GM19438 (cell line): ENCODE data around the gene RELB.
A peak's percentile ranks its signal among the peaks of the same experiment; 100 is the strongest.

ENCODE experiments used
- ATAC-seq: cut with Tn5 transposase; IDR thresholded peaks from one replicate; pipeline ENCODE4 v1.9.1; 2021; ENCODE audit warnings: low read depth; ENCODE audit not compliant: unreplicated experiment

The RELB gene

DNA sequence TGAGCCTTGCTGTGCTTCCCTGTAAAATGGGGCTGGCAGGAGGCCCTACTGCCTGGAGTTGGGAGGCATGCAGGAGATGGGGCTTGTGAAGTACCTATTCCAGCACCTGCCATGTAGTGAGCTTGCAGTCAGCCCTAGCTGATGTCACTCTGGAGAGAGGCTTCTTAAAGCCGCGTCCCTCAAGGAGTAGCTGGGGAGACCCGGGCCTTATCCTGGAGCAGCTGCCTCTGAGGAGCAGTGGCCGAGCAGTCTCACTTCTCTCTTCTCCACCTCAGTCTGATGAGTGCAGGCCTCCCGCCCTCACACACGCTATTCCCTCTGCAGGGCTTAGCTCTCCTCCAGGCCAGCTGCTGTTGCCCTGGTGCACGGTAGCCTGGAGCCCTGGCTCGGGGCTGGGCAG is 55.6 kb downstream of the RELB start:
- ATAC-seq = no peak

DNA sequence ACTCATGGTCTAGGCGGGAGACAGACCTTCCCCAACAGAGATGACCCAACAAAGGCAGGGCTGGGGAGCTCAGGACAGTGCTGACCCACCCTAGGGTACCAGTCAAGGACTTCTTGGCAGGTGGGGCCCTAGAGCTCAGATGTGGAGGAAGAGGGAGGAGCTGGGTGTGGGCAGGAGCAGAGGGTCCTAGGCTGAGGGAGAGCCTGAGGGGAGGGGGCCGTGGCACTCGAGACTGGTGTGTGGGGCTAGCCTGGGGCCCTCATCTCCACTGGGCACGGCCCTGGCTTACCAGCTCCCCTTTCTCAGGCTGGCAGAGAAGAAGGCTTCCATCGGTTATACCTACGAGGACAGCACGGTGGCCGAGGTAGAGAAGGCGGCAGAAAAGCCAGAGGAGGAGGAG is 56.2 kb downstream of the RELB start:
- no peak for ATAC-seq

DNA sequence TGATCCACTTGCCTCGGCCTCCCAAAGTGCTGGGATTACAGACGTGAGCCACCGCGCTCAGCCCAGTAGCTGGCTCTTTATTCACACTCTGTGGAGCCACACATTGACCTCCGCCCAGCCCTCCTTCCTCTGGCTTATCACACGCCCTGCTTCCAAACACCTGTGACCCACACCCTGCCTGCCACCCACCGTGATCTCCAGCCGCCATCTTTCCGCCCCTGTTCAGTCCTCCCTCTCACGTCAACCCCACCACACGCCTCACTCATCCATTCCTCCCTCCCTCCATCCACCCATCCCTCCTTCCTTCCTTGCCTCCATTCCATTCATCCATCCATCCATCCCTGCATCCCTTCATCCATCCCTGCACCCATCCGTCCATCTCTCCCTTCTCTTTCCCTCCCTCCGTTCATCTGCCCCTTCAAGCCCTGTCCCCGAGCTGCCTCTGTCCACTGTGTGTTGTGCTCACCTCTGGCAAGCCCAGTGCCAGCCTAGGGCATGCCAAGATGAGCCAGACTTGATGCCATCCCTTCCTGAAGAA is 57.4 kb downstream of the RELB start:
- no peak for ATAC-seq

DNA sequence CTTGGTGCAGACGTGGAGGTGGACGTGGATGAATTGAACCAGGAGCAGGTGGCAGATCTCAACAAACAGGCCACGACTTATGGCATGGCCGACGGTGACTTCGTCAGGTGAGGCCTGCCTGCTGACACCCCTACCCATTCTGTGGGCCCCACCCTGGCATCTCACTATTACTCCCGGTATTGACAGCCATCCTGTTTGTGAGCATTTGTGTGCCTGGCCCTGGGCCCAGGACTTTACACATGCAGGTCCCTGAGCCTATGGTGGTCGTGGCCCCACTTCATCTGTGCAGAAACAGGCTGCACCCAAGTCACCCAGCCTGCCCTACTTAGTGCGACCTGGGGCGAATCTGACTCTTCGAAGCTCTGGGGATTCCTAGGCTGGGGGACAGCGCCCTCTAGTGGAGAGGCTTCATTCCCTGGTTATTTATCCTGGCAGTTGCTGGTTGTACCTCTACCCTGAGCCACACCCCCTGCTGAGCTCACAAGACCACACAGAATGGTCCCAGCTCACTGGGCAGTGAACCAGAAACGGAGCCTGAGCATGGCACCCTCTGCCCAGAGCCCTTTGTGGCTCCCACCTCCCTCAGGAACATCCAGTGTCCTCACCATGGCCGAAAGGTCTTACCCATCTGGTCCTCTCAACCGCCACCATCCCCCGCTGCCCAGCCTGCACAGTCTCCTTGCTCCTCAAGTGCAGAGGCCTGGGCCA is 58.1 kb downstream of the RELB start:
- no peak for ATAC-seq

DNA sequence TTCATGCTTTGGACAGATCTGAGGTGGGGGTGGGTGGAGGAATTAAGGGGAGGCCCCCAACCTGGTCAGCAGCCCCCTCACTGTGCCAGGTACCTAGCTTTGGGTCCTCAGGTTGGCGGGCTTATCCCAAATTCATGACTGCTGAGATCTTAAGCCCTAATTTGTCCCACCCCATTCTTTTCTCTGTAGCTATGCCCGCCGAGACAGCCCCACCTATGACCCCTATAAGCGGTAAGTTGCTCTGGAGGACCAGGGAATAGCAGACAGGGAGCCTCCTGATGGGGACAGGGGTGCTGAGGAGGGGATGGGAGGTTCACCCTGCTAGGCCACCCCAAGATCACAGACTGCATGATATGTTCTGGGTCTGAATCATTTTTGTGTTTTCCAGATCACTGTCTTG is 60.7 kb downstream of the RELB start:
- no peak for ATAC-seq

DNA sequence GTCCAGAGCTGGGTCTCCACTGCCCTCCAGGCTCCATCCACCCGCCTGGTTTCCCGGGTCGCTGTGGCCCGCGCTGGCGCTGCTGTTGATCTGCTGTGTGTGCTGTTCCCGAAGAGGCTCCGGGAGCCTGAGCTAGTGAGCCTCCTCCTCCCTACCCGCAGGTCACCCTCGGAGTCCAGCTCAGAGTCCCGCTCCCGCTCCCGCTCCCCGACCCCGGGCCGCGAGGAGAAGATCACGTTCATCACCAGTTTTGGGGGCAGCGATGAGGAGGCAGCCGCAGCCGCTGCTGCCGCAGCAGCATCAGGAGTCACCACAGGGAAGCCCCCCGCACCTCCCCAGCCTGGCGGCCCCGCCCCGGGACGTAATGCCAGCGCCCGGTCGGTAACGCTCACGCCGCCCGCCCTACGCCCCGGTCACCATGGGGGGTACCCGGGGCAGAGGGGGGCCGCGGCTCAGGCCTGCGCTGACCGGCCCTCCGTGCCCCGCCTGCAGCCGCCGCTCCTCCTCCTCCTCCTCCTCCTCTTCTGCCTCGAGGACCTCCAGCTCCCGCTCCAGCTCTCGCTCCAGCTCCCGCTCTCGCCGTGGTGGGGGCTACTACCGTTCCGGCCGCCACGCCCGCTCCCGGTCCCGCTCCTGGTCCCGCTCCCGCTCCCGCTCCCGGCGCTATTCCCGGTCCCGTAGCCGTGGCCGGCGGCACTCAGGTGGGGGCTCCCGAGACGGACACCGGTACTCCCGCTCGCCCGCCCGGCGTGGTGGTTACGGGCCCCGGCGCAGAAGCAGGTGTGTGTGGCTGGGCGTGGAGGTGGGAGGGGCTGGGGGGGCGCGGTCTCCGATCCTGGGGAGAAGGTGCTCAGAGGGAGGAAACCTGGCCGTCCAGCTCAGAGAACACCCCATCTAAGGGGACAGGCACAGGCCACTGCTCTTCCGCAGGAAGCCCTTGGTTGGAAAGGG is 62.9 kb downstream of the RELB start:
- ATAC-seq = no peak

DNA sequence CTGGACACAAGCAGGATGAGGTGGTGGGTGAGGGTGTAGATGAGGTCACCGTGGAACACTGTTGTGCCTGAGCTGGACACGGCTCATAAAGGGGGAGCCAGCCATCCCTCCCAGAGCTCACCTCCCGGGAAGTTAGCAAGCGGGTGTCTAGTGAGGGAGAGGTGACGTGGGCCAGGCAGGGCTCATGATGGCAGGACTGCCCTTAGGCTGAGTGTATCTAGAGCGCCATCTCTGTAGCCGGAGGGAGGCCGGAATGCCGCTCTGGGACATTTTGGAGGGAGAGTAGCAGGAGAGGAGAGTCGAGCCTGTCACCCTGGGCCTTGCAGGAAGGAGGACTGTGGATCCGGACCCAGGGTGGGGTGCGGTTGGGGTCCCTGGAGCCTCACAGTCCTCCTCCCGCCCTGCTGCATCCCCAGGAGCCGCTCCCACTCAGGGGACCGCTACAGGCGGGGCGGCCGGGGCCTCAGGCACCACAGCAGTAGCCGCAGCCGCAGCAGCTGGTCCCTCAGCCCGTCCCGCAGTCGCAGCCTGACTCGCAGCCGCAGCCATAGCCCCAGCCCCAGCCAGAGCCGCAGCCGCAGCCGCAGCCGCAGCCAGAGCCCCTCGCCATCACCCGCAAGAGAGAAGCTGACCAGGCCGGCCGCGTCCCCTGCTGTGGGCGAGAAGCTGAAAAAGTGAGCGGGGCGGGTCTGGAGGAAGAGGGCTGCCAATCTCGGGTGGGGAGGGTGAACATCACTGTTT is 65.8 kb downstream of the RELB start:
- no peak for ATAC-seq

DNA sequence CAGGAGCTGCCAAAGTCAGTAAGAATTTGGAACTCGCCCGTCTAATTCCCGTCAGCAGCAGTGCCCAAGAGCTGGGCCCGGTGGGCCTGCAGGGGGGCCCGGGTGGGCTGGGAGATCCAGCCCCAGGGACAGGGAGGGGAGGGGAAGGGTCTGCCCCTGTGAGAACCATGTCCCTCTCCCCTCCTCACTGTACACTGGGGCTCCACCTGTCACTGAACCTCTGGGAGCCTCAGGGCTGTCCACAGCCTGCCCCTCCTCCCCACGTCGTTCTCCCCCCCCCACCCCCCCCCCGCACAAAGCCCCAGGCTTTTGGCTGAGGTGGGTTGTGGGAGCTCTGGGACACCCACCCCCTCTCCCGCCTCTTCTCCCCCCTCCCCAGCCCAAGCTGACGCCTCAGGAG is 66.8 kb downstream of the RELB start:
- no peak for ATAC-seq

DNA sequence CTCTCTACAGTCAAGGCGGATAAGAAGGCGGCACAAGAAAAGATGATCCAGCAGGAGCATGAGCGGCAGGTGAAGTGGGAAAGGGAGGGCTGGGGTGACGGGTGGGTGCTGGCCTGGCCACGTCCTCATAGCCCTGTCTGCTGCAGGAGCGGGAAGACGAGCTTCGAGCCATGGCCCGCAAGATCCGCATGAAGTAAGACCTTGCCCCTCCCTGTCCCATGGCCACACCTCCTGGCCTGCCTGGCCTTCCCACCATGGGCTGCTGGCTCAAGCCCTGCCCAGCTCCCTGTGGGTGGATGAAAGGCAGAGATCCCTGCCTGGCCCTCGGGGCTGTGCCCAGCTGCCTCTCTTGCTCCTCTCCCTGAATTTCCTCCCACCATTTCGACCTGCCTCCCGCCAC is 67.8 kb downstream of the RELB start:
- no peak for ATAC-seq

DNA sequence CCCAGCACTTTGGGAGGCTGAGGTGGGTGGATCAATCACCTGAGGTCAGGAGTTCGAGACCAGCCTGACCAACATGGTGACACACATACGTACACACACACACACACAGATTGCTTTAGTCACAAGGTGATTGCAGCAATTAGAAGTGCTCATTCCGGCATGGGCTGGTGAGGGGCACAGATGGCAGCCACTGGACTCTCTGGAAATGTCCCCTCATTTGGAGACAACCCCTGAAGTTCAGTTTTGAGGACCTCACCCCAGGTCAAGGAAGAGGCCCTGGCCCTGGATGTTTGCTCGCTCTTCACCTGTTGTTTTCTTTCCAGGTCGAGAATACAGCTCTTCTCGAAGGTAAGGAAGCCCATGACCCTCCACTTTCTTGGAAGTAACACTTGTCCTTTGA is 69.0 kb downstream of the RELB start:
- ATAC-seq = no peak

DNA sequence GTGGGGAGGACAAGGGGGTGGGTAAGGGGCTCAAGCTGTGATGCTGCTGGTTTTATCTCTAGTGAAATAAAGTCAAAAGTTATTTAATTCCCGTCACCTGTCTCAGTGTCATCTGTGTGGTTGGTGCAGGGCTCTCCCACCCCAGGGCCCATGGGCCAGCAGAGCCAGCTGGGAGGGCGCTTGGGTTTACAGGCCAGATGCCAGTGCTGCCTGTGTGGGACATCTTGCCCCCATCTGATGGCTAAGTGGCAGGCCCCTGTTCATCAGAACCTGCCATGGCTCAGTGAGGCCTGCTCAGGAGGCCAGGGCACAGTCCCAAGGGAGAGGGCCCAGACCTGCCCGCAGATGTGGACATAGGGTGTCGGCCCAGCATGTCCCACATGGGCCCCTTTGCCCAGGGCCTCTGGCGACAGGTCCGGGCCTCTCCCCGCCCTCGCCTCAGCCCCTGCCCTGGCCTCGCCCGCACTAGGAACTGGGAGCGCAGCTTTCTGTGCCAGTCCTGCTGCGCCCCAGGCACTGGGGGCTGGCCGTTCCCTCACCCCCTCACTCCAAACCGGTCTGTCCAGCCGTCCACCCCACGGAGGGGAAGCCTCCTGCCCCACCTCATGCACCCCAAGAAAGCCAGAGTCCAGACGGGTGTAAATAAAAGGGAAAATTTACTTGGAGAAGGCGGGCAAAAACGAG is 69.7 kb downstream of the RELB start:
- no peak for ATAC-seq

DNA sequence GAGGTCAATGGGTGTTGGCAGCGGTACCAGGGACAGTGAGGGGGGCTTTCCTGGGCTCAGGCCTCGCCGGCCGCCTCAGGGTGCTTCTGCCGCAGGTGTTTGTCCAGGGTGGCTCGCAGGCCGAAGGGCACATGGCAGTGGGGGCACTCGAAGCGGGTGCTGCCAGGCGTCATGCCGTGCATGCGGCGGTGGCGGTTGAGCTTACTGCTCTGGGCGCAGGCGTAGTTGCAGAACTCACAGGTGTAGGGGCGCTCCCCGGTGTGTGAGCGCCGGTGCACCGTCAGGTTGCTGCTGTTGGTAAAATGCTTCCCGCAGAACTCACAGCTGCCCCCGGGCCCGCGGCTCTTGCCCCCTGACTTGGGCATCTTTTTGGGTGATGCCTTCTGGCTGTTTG is 70.3 kb downstream of the RELB start:
- ATAC-seq = no peak

DNA sequence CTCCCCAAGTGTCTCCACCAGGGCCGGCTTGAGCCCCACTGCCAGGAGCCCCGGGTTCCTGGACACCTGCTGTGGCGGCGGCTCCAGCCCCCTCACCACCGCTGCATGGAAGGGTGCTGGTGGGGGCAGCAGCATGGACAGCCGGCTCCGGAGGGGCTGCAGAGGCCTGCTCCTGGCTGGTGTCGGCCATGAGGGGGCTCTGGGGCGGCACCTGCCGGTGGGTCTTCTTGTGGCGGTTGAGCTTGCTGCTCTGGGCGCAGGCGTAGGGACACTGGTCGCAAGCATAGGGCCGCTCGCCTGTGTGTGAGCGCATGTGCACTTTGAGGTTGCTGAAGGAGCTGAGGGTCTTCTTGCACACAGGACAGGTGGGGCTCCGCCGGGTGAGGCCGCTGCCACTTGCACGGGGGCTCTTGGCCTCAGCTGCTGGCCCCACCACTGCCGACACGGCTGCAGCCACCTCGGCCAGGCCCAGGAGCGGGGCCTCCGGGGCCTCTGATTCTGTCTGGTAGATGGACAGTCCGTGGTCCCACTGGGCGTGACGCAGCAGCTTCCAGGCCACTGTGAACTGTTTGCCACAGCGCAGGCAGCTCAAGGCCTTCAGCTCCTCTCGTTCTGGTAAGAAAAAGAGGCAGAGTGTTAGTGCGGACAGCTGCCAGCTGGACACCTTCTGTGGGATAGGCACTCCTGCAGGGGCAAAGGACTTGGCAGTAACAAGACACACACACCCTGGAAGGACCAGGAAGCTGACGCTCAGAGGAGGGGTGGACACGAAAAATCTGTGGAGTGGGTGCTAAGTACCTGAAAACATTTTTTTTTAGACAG is 70.9 kb downstream of the RELB start:
- no peak for ATAC-seq

DNA sequence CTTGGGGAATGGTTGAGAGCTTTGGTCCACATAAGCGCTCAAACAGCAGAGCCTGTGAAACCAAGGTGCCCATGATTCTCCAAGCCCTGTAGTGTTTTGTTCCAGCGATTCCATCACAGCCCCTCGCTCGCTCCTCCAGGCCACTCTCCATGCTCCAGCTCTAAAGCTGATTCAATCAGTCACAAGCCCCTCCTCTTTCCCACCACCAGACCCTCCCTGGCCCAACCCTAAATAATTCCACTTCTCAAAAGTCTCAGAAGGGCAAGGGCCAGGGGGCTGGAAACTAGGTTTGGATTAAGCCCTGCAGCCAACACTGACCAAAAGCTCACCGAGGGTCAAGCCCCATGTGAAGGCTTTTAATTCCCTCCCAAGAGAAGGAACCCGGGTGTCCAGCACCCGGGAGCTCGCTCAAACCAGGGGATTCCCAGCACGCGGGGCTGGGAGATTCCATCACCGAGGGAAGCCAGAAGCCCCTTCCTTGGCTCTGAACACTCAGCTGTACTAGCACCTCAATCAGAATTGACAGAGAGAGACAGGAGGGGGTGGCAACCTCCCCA is 73.6 kb downstream of the RELB start:
- ATAC-seq = no peak

DNA sequence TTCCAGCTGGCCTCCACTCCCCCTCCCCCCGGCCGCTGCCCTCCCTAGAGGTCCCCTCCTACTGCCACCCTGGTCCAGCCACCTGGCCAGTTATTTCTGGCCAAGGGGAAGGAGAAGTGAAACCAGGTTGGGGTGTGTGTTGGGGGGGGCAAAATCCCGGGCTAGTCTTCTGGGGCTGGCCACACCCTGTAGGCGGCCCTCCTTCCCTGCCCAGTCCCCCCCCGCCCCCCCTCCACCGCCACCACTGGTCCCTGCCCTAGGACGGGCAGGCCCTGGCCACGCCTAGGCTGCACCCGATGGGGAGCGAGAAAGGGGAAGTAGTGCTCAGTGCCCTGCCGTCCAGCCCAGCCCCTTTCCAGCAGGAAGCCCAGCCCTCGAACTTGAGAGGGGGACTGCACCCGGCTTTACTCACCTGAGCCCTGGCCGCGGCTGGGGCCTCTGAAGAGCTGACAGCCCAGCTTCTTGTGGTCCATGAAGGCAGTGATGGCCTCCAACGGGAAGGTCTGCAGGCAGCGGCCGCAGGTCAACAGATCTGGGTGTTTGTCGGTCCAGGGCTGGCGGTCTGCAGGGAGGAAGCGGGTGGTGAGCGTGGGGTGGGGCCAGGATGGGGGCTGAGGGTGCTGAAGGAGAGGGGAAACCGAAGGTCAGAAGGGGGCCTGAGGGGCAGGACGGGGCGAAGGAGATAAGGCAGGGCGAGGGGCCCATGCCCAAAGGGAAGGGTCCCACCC is 74.2 kb downstream of the RELB start:
- peak; percentile 54 for ATAC-seq

DNA sequence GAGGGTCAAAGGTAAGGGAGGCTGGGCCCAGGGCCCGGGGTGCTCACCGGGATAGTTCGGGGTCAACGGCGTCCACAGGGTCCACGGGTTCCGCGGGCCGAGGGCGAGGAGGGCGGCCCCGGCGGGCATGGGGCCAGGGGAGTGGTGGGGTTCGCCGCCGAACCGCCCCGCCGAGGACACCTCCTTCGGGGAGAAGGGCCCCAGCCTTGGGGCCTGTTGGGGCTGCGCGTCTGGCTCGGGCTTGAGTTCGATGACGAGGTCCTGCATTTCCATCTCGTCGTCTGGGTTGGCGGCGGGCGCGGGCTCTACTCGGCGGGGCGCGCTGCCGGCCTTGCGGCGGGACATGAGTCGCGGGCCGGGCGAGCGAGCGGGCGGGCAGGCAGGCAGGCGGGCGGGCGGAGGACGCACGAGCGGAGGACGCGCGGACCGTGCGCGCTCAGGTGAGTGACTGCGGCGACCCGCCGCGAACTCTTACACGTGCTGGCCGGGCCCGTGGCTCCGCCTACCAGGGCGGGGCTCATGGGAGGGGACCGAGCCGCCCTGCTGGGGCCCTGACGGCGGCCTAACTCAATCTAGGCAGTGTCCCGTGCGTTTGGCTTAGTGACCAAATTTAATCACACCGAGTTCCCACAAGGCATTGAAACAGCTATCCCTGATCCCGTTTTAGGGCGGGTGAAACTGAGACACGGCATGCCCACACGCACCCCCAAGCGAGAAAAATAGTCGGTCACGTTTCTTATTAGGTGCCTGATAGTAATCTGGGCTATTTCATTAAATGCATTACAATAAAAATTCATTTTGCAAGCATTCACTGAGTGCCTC is 75.0 kb downstream of the RELB start, which contains the start of gene ZNF296:
Gene ZNF296 (minus strand): TSS at position 450 of the 822 bp plus-strand sequence. CDS start 105 bp downstream, at position 345.
- ATAC-seq = no peak

DNA sequence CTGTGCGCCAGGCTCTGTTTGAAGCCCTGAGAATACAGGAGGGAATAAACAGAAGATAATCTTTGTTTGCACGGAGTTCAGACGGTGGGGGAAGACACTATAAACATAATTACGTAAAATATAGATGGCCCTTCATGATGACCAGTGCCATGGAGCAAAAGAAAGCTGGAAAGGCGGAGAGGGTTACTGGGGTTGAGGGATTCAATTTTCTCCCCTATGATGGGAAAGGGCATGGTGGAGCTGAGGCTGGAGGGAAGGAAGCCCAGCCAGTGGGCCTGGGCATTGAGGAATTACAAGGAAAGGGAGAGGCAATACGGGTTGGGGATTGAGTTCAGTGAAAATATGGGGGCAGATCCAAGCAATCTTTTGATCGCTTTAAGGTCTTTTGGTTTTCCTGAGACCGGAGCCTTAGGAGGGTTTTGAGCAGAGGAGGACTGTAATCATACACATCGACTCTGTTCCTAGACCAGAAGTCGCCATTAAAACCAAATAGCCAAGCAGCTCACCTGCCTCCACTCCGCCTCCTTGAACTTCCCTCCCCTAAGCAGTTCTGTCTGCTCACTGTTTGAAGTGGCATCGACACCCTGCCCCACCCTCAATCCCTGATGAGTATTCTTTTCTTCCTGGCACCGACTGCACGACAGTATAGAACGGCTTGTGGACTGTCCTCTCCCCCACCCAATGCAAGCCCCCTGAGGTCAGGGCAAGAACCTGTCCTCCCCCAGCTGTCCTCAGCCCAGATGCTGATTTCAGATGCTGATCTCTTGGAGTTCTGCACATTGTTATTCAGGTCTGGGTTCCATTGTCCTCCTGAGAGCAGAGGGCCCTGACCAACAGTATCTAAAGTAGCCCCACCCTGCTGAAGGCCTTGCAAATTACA is 75.8 kb downstream of the RELB start:
- no peak for ATAC-seq
